HG03060 (cell line): ENCODE measurements around the gene RGS17.
"Not testable (repeated sequence)": the region's sequence is repeated elsewhere in the genome, so short reads cannot be mapped to it uniquely, and the experiment has no call there.

Source experiments
- ATAC-seq: cut with Tn5 transposase; IDR thresholded peaks from one replicate; pipeline ENCODE4 v1.9.1; 2021; ENCODE audit warnings: low read depth, moderate number of reproducible peaks; ENCODE audit not compliant: unreplicated experiment

RGS17 gene

DNA sequence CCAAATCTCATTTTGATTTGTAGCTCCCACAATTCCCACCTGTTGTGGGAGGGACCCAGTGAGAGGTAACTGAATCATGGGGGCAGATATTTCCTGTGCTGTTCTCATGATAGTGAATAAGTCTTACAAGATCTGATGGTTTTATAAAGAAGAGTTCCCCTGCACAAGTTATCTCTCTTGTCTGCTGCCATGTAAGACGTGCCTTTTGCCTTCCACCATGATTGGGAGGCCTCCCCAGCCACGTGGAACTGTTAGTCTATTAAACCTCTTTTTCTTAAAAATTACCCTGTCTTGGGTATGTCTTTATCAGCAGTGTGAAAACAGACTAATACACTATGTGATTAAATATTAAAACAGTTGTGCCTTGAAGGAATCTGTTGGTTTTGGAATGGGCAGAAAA is 131.5 kb downstream of the RGS17 start:
- not testable (repeated sequence) for ATAC-seq

- ATAC-seq: no peak
Measured at GRCh38 chr6:152993847-152994246, 137.2 kb downstream of the RGS17 start.

- no peak for ATAC-seq
Measured at GRCh38 chr6:152993431-152993830, 137.7 kb downstream of the RGS17 start.

DNA sequence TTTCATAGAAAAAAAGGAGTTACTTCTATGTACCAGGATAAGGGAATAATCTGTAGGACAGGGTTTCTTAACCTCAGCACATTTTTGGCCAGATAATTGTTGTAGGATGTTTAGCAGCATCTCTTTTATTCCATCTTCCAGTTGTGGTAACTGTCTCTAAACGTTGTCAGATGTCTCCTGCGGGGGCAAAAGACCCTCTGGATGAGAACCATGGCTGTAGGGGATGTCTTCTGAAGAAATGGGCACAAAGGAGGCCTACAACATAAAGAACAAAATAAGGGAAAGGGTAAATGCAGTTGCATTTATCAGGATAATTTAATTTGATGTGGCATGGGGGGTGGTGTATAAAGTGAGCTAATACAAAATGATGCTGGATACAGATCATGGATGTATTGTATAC is 144.1 kb downstream of the RGS17 start:
- ATAC-seq: no peak

DNA sequence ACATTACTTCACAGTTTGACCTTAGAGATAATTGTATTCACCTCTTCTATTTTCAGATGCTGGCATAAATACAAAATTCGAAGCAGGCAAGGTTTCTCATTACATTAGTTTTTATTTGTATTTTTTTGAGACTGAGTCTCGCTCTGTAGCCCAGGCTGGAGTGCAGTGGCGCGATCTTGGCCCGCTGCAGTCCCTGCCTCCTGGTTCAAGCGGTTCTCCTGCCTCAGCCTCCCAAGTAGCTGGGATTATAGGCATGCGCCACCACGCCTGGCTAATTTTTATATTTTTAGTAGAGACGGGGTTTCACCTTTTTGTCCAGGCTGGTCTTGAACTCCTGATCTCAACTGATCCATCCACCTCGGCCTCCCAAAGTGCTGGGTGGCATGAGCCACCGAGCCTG is 145.8 kb downstream of the RGS17 start:
- ATAC-seq: not testable (repeated sequence)

DNA sequence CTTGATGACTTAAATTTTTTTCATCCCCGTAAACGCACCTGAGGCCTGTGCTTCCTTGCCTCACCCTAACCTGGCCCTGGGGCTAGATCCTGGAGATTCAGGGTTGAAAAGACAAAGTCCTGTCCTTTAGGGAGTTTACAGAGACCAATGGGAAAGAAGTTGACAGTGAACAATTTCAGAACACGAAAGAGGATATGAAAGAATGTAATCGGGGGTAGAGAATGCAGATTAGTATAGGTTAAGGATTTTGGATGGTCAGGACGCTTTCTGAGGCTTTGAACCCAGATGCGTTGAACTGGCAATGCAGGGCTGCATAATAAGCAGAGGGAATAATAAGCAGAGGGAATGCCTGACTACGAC is 146.6 kb downstream of the RGS17 start:
- ATAC-seq: peak; percentile 24

DNA sequence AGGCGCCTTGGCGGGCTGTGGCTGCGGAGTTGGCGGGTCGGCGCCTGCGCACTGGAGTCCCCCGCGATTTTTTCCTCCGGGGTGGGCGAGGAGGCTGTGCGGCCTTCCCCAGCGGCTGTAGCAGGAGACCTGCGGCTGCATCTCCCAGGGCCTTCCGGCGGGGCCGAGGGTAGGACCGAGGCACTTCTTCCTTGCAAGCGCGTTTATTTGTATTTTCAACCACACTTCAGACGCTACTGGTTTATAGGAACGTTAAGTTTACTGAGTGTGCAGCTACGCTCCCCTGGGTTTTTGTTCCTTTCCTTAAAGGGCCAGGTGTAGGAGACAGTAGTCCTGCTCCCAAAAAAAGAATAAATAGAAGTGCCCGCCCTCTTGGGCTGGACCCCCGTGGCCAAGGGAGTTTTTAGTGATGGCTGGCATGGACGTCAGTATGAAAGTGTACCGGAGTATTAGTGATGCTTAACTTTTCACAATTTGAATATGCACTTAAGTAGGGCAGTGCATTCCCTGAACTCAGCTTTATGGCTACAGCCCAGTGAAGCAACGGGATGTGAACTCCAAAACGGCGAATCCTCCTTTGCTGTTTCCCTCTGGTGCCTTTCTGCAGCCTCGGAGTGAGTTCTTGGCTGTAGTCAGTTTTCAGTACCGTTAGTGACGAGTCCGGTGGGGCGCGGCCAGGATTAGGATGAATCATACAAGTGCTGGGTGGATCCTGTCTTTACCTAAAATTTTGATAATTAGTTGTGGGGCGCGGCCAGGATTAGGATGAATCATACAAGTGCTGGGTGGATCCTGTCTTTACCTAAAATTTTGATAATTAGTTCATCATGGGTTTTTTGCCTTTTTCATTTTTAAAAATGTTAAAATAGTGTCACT is 147.2 kb downstream of the RGS17 start:
- ATAC-seq: peak; percentile 18

DNA sequence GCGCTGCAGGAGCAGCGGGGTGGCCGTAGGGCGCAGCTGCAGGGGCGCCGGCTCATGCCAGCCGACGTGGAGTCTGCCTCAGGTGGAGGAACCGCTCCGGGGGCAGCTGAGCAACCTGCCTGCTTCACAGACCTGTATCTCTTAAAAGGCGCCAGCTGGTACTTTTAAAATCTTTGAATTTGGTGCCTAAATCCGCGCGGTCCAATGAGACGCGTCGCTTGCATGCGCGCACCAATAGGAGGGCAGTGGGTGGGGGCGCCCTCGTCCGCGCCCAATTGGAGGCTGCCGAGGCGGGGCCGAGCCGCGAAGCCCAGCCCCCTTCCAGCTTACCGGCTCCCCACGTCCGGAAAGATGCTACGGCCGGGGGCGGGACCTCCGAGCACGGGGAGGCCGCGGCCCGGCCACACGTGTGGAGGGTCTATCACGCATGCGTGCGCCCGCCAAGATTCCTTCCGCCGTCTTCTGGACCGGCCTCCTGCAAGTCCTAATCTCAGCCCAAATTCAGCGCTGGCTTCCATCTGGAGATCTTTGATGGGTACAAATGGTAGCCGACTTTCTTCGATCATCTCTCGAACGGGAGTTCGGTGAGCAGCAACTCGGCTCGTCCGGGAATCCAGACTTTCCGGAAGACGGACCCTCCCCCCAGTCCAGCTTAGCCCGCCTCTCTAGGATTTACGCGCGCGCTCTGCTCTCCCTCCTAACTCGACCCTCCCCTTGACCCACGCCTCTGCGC is 148.0 kb downstream of the RGS17 start, which contains the start of gene FBXO5:
Gene FBXO5 (minus strand): TSS at position 138 of the 733 bp plus-strand sequence. CDS start 82 bp downstream, at position 56.
- peak; percentile 63 for ATAC-seq

DNA sequence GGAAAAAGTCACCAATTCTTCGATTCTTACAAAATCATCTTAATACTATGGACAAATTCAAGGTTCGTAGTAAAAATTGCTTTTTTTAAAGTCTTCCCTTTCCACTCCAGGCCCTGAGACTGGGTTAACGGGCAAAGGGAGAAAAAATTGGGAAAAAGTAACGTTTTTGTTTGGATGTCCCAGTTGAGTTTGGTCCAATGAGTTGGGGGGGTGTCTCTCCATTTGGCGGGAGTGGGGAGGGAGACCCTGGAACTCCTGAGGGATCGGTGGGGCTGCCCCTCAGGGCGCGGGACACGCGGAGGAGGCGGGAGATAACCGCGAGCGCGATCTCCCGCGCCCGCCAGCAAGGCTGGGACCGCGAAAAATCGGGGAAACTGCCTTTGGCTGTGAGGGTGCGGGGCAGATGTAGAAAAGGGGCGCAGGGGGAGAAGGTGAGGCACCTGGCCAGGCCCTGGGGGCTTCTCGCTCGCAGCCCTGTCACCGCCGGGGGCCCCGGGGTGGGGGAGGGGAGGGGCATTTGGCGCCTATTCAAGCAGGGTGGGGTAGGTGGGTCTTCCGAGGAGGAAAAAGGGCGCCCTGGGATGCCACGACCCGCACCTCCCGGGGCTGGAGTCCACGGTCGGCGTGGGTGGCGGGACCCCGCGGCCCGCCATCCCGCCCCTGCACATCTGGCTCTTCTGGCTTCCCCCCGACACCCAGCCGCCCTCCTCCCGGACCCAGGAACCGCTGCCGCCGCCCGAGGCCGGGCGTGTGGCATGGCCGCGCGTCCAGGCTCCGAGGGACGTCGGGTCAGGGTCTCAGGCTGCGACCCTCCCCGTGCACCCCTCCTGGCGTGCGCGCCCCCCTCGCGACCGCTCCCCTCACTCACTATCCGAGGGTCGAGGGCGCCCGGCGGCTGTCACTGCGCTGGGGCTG is 148.8 kb downstream of the RGS17 start:
- ATAC-seq: no peak

- no peak for ATAC-seq
Measured at GRCh38 chr6:152981219-152981618, 149.9 kb downstream of the RGS17 start.

- no peak for ATAC-seq
Measured at GRCh38 chr6:152980656-152981055, 150.4 kb downstream of the RGS17 start.

DNA sequence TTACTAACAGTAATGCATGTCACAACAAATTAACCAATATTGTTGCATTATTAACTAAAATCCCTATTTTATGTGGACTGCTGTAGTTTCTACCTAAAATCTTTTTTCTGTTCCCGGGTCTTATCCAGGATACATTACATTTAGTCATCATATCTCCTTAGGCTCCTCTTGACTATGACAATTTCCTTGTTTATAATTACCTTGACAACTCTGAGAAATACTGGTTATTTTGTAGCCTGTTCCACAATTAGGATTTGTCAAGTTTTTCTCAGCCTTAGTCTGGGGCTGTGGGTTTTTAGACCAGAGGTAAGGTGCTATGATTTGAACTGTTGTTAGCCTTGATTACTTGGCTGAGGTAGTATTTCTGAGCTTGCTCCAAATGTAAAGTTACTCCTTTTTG is 152.0 kb downstream of the RGS17 start:
- no peak for ATAC-seq

DNA sequence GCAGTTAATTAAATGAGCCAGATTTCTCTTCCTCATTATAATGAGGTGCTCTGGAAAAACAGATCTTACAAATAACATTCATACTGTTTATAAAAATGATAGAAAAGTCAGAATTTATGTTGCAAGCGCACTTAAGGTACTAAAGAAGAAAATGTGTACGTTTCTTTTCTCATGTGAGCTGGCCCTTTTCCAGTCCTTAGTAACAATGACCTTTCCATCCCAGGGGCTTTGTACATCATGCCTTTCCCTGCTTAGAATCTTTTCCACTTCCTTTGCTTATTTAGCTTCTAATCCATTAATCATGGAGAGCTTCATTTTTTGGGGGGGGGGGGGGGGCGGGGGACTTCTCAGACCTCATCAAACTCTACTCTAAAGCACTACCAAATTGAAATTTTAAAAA is 153.0 kb downstream of the RGS17 start:
- no peak for ATAC-seq

DNA sequence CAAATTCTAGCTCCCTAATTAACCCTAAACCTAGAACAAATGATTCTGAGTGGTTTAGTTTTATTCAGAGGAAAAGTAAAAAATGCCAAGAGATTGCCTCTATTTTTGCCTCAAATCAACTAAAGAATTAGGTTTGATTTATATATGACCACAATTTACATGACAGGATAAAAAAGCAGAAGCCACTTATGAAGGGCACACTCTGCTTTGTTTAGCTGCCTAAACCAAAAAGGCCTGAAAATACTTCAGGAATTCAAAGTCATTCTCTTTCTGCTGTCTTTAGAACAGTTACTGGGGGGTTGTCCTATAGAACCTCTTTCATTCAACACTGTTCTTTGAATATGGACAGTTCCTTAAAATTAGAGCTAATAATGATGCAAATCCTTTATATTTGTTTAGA is 153.5 kb downstream of the RGS17 start:
- ATAC-seq: no peak

- no peak for ATAC-seq
Measured at GRCh38 chr6:152976749-152977148, 154.3 kb downstream of the RGS17 start.

DNA sequence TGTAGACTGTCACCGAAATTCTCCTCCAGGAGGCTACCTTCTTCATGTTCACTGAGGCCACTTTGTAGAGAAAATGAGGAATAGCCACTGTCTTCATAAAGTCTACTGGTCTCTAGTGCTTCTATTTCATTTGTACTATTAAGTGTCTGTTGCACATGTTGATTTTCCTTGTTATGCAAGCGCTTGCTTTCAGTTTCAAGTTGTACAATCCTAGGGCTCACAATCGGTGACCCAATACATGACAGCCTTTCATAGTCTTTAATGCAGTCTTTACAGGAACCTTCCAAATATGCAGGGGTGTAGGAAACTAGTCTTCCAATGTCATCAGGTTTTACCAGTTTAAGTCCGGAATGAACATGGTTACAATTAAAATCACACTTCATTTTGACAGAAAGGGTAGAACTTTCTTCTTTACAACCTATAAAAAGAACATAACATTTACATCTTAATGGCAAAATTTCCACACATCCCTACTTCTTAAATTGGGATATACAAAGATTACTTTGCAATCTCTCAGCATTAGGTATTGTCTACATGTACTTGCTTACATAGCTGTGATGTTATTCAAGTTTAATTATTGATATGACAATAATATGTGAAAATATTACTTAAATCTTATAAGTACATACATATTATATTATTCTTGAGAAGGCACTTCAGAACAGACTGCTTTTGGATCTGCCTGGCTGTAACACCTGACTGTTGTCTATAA is 155.7 kb downstream of the RGS17 start:
- no peak for ATAC-seq

DNA sequence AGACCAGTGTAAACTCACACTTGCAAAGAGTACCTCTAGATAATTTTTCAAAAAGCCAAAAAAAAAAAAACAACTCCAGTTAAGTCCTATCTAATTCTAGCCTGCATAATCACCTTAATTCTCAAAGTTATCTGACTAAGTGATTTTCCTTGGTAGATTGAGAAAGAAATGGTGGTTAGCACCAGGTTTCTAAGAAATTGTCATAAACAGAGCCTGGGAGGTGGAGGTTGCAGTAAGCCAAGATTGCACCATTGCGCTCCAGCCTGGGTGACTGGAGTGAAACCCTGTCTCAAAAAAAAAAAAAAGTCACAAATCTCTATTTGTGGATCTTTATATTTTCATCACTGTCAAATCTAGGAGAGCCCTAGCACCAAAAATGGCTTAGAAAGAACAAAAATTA is 157.2 kb downstream of the RGS17 start:
- ATAC-seq: no peak

- ATAC-seq: no peak
Measured at GRCh38 chr6:152969688-152970418, 161.2 kb downstream of the RGS17 start.

- not testable (repeated sequence) for ATAC-seq
Measured at GRCh38 chr6:152966168-152966894, 164.8 kb downstream of the RGS17 start.
